GM21619 (cell line): ENCODE results near the gene RFTN2.
"Not testable (repeated sequence)": the region's sequence is repeated elsewhere in the genome, so short reads cannot be mapped to it uniquely, and the experiment has no call there.

Experiments
- ATAC-seq: cut with Tn5 transposase; IDR thresholded peaks from one replicate; pipeline ENCODE4 v1.9.1; 2021; ENCODE audit not compliant: unreplicated experiment

RFTN2 gene

DNA sequence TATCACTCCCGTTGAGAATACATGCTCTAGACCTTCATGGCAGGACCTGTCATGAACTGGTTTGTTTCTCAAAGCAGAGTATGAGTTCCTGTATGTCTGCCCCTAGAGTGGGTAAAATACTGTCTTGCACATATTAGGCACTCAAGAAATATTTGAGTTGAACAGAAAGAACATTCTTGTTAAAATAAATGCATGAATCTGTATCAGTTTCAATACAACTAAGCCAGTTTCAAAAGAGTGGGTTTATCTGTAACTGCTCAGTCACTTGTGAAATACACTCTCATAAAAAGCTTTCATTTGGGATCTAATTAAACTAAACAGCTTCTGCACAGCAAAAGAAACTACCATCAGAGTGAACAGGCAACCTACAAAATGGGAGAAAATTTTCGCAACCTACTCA, 69.2 kb downstream of the RFTN2 start:
- ATAC-seq = peak; percentile 82

DNA sequence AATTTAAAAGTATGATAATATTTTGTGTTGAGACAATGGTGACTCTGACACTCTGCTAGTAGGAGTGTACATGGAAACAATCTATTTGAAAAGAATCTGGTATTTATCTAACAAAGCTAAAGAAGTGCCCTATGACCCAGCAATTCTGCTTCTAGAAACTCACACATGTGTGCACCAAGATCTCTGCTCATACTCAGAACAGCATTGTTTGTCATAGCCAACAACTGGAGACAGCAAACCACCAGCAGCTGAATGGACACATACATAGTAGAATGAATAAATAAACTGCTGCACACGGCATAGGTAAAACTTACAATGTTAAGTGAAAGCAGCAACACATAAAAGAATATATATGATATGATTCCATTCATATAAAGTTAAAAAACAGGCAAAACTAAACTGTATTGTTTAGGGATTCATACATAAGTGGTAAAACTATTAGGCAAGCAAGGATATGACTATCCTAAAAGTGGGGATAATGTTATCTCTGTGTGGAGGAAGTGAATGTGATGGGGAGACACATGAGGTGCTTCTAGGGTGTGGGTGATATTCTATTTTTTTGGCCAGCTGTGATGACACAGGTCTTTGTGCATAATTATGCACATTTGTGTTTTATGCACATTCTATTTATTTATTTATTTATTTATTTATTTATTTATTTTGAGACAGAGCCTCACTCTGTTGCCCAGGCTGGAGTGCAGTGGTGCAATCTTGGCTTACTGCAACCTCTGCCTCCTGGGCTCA, 71.1 kb downstream of the RFTN2 start:
- ATAC-seq = peak; percentile 28

DNA sequence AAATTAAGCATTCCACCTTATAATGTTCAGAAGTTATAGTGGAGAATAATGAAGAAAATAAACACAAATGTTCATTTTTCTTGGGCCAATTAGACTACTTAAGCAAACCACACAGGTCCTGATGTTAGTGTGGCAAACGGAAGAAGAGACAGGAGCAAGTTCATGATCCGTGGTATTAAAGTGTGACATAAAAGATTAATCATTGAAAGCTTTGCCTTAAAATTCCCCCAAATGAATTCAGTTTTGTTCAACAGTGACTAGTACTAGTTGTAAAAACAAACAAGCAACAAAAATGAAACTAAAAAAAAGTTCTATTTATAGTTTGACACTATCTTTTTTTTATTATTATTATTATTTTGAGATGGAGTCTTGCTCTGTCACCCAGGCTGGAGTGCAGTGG, 73.7 kb downstream of the RFTN2 start:
- no peak for ATAC-seq

DNA sequence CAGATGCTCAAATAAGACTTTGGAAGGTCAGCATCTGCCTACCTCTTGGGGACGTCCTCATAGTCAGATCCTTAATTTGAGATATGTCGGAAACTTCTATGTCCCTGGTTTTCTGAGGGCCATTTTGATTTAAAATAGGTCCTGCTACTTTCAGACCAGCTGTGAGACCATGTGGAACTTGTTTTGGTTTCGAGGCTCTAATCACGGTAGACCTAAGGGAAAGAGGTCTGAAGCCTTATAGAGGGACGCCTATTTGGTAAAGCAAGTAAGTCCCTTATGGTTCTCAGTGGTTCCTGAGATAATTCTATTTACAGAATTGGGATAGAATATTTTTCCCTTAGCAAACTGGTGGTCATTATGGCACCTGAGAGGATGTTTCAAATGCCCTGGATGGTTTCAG, 75.1 kb downstream of the RFTN2 start:
- no peak for ATAC-seq

DNA sequence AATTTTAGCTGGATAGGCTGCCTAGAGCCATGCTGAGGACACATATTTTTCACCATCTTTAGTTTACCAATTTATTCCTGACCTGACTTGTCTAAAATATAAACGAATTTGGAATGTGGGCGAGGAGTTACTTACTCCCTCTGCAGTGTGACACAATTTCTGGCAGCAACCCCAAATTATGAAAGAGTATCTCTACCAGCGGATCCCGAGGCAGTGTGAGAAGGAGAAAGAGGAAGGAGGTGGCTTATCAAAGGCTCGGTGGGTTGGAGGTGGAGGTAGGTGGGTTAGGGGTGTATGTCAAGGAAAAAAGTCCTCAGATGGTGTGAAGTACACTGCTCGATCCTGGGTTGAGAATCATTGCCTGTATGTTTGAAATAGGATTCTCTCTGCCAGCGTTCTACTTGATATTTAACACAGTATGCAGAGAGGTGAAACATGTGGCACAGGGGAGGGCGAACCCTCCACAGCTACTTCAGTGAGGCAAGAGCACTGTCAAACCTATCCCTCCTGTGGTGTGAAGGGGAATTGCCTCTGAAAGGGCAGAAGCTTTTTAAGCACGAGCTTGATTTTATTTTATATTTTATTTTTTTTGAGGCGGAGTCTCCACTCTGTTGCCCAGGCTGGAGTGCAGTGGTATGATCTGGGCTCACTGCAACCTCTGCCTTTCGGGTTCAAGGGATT, 76.0 kb downstream of the RFTN2 start:
- peak; percentile 39 for ATAC-seq

DNA sequence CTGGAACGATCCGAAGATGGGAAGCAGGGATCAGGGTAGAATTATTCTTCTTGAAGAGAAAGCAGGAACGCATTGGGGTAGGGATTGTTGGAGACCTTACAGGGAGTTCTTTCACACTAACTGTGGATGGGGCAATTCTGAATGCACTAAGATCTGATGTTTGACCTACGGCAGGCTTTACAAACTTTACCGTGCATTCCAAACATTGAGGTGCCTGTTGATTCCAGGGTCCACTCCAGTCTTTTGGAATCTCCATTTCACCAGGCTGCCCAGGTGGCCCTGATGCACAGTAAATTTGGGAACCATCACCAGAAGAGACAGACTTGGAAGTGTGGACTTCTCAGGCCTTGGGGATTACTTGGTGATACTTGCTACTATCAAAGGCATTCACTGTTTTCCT, 76.9 kb downstream of the RFTN2 start:
- ATAC-seq = no peak

DNA sequence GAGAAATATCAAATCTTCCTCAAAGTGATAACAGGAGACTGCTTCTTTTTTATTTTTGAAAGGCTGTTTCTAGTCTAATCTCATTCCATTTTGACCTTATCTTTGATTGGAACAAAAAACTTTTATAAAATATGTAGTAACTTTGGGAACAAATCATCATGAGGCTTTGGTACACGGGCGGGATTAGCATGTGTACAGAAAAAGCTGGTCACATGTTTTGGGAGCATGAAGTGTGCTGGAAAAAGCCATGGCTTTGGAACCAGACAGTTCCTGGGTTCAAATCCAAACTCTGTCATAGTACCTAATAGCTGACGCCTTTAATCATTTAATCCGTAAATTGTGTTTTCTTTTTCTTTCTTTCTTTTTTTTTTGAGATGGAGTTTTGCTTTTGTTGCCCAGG, 78.2 kb downstream of the RFTN2 start:
- ATAC-seq = no peak

DNA sequence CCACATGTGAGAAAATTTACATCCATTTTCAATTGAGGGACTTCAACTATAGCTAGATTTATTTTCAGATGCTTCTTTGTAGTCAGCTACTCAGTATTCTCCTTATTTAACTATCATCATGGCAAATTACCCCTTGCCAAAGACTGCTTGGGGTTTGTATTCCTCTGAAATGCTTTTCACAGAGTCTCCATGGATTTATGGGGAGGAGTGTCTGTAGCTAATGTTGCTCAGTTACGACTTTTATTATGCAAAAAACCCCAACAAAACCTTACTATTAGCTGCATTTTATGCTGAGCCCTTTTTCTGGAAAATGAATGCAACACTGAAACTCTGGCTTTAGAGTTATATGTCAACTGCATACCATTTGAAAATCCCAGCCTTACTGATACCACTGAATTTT, 78.6 kb downstream of the RFTN2 start:
- ATAC-seq = no peak

DNA sequence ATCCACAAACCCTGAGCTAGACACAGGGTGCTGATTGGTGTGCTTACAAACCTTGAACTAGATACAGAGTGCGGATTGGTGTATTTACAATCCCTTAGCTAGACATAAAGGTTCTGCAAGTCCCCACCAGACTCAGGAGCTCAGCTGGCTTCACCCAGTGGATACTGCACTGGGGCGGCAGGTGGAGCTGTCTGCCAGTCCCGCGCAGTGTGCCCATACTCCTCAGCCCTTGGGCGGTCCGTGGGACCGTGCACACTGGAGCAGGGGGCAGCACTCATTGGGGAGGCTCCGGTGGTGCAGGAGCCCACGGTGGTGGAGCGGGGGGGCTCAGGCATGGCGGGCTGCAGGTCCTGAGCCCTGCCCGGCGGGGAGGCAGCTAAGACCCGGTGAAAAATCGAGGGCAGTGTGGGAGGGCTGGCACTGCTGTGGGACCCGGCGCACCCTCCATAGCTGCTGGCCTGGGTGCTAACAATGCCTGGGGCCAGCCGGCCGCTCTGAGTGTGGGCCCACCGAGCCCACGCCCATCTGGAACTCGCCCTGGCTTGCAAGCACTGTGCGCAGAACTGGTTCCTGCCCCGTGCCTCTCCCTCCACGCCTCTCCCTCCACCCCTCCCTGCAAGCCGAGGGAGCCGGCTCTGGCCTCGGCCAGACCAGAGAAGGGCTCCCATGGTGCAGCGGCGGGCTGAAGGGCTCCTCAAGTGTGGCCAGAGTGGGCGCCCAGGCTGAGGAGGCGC, 83.9 kb downstream of the RFTN2 start:
- no peak for ATAC-seq

DNA sequence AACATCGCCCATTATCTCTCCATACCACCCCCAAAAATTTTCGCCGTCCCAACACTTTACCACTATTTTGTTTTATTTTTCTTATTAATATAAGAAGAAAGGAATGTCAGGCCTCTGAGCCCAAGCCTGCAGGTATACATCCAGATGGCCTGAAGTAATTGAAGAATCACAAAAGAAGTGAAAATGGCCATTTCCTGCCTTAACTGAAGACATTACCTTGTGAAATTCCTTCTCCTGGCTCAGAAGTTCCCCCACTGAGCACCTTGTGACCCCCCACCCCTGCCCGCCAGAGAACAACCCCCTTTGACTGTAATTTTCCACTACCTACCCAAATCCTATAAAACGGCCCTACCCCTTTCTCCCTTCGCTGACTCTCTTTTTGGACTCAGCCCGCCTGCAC, 88.1 kb downstream of the RFTN2 start:
- not testable (repeated sequence) for ATAC-seq

DNA sequence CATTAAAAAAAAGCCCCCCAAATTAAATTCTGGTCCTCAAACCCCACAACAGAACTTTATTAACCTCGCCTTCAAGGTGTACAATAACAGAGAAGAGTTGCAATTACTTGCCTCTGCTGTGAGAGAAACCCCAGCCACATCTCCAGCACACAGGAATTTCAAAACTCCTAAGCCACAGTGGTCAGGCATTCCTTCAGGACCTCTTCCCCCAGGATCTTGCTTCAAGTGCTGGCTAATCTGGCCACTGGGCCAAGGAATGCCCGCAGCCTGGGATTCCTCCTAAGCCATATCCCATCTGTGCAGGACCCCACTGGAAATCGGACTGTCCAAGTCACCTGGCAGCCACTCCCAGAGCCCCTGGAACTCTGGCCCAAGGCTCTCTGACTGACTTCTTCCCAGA, 95.2 kb downstream of the RFTN2 start:
- ATAC-seq = not testable (repeated sequence)

DNA sequence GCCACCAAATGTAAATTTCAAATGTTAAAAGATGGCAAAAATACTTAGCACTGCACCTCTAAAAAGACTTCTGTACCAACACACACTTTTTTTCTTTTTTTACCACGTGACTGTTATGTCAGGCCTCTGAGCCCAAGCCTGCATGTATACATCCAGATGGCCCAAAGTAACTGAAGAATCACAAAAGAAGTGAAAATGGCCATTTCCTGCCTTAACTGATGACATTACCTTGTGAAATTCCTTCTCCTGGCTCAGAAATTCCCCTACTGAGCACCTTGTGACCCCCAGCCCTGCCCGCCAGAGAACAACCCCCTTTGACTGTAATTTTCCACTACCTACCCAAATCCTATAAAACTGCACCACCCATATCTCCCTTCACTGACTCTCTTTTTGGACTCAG, 97.1 kb downstream of the RFTN2 start:
- ATAC-seq = not testable (repeated sequence)

DNA sequence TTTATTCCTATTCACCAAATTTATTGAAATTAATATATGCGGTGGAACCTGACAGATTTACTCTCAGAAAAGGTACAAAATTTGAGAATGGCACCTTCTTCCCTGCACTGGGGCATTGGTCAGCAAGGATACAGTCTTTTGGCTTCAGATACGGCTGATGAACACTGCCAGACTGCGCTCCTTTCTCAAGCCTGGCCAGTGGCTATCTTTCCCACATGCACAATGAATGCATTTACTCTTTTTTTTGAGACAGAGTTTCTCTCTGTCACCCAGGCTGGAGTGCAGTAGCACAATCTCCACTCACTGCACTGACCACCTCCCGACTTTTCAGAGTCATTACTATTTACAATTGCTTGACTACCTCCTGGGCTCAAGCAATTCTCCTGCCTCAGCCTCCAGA, 97.9 kb downstream of the RFTN2 start:
- no peak for ATAC-seq

DNA sequence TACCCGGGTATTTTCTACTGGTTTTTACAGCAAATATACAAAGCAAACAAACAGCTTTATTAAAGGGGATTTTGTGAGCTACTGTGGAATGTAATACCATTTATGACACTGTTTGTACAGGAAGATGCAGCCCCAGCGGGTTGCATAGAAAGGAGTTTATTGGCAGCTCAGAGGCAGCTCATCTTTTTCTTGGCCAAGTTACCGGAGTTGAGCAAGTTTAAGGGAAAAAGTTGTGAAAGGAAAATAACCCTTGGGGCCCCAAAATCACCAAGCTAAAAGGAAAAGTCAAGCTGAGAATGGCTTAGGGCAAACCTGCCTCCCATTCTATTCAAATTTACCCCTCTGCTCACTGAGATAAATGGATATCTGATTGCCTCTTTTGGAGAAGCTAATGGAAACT, 98.8 kb downstream of the RFTN2 start:
- no peak for ATAC-seq

DNA sequence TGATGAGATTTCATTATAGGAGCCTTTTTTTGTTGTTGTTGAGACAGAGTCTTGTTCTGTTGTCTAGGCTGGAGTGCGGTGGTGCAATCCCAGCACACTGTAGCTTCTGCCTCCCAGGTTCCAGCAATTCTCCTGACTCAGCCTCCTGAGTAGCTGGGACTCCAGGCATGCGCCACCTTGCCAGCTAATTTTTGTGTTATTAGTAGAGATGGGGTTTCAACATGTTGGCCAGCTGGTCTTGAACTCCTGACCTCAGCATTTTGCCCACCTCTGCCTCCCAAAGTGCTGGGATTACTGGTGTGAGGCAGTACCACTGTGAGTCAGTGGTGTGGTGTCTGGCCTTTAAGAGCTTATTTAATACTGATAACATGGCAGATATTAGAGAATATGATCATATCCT, 99.4 kb downstream of the RFTN2 start:
- ATAC-seq = no peak

DNA sequence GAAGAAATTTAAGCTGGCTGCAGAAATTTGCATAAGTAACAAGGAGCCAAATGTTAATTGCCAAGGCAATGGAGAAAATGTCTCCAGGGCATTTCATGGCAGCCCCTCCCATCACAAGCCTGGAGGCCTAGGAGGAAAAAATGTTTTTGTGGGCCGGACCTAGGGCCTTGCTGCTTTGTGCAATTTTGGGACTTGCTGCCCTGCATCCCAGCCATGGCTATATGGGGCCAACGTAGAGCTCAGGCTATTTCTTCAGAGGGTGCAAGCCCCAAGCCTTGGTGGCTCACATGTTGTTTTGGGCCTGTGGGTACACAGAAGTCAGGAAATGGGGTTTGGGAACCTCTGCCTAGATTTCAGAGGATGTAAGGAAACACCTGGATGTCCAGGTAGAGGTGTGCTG, 101.8 kb downstream of the RFTN2 start:
- no peak for ATAC-seq

DNA sequence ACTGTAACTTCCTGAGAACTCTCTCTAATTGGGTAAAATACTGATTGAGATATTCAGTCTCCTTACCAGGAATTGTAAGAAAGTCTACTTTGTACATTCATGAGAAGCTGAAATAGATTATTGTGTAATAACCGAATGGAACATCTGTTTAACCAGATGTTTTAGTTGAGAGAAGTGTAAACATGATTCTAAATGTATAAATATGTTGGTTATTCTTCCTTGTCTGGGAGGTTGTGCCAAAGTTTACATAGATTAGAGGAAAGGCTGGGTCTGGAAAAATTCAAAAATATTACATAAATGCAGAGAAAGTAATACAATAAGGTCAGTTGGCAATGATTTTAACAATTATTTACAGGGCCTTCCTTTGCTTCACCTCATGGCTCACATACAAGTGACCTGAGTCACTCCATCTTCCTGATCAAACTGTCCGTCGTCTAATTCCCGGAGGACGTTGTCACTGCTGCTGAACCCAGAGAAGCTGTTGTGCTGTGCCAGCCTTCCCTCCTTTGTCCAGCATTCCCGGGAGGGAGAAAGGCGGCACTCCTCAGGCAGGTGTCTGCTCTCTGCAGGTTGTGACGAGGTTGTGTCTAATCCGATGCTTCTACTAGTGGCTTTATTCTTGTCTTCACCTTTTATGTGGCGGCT, 103.6 kb downstream of the RFTN2 start:
- no peak for ATAC-seq

DNA sequence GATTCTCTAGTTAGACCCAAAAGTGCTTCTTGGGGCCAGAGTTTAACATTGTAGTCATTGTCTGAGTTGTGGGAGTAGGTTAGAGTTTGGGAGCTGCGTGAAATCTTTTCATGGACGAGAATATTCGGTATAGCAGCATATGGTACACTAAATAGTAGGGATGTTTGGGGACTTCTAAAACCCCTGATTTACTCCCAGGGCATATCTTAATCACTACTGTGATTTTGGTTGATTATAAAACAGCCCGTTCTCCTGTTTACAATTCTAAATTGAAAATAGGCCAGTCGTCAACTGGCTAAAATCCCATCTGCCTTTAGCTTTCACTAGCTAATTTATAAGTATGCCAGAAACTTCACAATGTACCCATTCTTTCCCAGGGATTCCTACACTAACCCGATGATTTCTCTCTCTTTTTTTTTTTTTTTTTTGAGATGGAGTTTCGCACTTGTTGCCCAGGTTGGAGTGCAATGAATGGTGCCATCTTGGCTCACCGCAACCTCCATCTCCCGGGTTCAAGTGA, 115.2 kb downstream of the RFTN2 start:
- ATAC-seq = no peak

DNA sequence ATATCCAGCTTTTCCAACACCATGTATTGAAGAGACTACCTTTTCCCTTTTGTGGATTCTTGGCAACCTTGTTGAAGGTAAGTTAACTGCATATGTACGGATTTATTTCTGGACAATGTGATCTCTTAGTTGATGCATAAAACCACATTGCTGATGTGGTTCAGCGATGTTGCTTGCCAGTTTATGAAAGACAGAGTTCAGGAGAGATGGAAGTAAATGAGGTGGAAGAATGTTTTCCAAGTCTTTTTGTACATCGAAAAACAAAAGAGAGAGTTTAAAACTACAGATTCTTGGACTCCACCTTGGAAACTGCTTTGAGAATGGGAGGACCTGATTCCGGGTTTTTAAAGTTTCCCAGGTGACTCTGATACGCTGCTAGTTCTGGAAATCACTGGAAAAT, 115.7 kb downstream of the RFTN2 start:
- no peak for ATAC-seq

DNA sequence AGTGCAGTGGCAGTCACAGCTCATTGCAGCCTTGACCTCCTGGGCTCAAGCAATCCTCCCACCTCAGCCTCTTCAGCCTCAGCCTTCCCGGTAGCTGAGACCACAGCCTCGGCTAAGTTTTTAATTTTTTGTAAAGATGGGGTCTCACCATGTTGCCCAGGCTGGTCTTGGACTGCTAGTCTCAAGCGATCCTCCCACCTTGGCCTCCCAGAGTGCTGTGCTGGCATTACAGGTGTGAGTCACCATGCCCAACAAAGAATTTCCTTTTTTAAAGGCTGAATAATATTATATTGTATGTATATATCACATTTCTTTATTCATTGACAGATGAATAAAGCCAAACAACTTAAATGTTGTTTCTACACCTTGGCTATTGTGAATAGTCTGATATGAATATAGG, 117.0 kb downstream of the RFTN2 start:
- ATAC-seq = no peak

DNA sequence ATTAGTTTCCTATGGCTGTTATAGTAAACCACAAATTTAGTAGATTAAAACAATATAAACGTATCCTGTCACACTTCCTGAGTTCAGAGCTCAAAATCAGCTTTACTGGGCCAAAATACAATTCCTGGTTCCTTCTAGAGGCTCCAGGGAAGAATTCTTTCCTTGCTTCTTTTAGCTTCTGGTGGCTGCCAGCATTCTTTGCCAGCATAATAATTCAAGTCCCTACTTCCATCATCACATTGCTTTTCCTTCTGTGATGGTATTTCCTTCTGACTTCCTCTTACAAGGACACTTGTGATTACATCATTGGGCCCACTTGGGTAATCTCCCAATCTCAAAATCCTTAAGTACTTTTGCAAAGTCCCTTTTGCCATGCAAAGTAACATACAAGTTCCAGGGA, 118.9 kb downstream of the RFTN2 start:
- ATAC-seq = no peak
